ENCODE results near the gene IGF1R. TPM values are rescaled to one million over a fixed set of nuclear protein-coding genes. Genes with fewer than 3 reads are reported as not detected.

Gene IGF1R
- total RNA-seq, 1 donor from 2014 or later = 85.9 TPM

GRCh38 chr15:98646546-98647025, 1.8 kb upstream of the IGF1R start:
- intact Hi-C loops (cut with DNase I) = loop anchor here (5.0 kb wide), 1 partner anchor 124 kb away; no protein-coding TSS in a partner anchor
- ATAC-seq (no peak), DNase-seq (ENCODE audit: low spot score) (no peak)

DNA sequence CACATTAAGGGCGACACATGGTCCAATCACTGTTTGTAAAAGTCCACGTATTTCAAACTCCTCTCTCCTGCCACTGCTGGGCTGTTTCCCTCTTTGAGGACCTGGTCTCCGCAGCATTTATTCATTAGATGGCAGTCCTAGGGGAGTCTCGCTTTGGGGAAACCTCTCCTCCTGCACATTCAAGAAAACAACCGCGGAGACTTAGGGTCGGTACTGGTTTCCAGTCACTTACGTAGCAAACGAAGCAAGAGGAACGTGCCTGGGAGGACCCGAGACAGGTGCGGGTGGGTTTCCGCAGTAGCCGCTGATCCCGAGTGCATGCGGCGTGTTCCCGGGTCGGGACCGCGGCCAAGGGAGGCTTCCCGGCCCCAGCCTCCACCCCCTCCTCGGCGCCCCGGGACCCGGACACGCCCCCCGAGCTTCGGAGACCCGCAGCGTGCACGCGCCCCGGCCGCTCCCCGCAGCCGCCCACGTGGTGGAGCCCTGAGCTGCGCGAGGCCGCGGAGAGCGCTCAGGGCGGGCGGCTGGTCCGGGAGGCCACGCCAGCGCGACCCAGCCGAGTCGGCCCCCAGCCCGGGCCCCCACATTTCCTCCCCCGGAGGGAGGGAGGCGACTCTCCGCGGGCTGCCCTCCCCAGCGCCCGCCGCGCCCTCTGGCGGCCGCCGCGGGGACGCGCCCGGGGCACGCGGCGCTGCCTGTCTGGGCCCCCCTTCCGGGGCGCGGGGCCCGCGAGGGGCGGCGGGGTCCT, 1.1 kb upstream of the IGF1R start:
- ATAC-seq (peak; percentile 51), DNase-seq (ENCODE audit: low spot score) (peak; percentile 89)
- intact Hi-C loops (cut with DNase I) = loop anchor here (5.0 kb wide), 1 partner anchor 125 kb away; no protein-coding TSS in a partner anchor

DNA sequence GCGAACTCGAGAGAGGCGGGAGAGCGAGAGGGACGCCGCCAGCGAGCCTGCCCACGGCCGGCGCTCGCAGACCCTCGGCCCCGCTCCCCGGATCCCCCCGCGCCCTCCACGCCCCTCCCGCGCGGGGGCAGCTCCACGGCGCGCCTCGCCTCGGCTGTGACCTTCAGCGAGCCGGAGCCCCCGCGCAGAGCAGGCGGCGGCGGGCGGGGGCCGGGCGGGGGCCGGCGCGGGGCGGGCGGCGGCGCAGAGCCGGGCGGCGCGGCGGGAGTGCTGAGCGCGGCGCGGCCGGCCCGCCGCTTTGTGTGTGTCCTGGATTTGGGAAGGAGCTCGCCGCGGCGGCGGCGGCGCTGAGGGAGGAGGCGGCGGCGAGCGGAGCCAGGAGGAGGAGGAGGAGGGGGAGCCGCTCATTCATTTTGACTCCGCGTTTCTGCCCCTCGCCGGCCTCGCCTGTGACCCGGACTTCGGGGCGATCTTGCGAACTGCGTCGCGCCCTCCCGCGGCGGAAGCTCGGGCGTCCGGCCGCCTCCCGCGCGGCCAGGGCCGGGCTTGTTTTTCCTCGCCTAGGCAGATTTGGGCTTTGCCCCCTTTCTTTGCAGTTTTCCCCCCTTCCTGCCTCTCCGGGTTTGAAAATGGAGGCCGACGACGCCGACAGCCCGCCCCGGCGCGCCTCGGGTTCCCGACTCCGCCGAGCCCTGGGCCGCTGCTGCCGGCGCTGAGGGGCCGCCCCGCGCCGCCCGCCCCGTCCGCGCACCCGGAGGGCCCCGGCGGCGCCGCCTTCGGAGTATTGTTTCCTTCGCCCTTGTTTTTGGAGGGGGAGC, 524 bp downstream of the IGF1R start:
- DNase-seq (ENCODE audit: low spot score) = peak; percentile 78
- peak; percentile 13 for ATAC-seq
- intact Hi-C loops (cut with DNase I) = loop anchor here (5.0 kb wide), 1 partner anchor 127 kb away; no protein-coding TSS in a partner anchor

- intact Hi-C loops (cut with DNase I) = loop anchor here (5.0 kb wide), 1 partner anchor 127 kb away; no protein-coding TSS in a partner anchor
- ATAC-seq = no peak
- DNase-seq (ENCODE audit: low spot score) = peak; percentile 79
These were observed 1.4 kb downstream of the IGF1R start for GRCh38 chr15:98649472-98650416.

DNA sequence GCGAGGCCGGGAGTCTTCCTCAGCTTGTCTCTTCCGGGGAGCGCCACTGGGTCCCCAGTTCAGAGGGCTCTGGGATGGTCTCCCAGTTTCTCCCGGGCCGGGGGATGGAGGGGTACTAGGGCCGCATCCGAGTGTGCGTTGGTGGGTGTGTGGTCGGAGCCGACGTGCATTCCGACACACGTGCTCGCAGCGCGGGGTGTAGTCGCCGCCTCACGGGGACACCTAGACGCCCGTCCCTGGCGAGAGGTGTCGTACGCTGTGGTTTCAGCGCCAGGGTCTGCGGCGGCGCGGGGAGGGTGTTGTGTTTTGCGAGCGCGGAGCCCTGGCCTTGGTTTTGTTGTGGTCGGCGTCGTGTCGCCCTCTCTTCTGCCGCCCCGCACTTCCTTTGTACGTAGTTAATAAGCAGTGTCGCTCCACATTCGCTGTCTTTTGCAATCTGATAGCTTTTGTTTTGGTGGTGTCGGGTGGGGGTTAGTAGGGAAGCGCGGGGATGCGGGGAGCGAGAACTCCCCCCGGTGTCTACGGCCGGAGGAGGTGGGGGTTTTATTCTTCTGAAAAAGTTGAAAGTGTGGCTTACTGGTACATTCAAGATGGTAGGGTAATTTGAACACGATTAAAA, 2.2 kb downstream of the IGF1R start:
- peak; percentile 72 for DNase-seq (ENCODE audit: low spot score)
- intact Hi-C loops (cut with DNase I) = no loop called here
- peak; percentile 16 for ATAC-seq

GRCh38 chr15:98651036-98651481, 2.7 kb downstream of the IGF1R start:
- no peak for DNase-seq (ENCODE audit: low spot score)
- ATAC-seq = peak; percentile 2
- intact Hi-C loops (cut with DNase I) = no loop called here

DNA sequence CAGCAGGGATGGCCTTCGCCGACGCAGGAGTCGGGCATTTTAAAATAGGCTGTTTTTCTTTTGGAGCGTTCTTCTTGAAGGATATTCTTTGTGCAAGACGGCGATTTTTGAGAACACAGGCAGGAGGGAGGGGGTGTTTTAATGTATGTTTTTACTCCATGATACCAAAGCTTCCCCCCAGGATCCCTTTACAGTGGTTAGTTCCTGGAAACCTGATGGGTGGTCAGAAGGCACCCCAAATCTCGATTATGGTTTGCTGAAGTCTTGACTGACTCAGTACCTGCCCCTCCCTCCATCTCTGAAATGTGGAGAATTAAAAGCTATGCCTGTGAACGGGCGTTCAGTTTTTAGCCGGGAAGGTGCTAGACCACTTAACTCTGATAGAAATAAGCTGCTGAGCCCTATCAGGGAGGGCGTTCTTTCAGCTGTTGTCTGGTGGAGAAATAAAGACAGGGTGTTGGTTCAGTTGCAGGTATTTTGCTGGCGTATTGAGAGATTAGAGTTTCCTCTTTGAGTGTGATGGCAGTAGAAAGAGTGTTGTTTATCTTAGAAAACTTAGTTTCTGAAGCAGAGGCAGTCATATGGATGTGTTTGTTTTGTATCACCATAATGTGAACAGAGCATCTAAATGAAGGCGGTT, 3.4 kb downstream of the IGF1R start:
- intact Hi-C loops (cut with DNase I) = no loop called here
- DNase-seq (ENCODE audit: low spot score) = no peak
- ATAC-seq = no peak

DNA sequence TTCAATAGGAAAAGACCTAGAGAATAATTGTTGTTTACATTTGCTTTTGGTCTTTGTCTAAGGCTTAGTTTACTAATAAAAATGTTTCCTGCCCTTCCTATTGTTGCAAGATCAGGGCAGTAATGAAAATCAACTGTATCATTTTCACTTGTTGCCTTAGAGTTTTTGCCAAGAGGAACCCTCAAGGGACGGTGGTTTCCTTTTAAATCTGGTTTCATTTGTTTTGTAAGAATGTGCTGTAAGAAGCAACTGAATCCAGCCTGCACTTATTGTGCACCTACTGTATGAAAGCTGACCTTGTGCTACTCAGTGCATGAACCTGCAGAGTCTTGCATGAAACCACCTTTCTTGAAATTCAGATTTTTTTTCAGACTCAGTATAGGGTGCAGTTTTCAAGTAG, 5.3 kb downstream of the IGF1R start:
- DNase-seq (ENCODE audit: low spot score) (no peak), ATAC-seq (no peak)
- intact Hi-C loops (cut with DNase I) = no loop called here

DNA sequence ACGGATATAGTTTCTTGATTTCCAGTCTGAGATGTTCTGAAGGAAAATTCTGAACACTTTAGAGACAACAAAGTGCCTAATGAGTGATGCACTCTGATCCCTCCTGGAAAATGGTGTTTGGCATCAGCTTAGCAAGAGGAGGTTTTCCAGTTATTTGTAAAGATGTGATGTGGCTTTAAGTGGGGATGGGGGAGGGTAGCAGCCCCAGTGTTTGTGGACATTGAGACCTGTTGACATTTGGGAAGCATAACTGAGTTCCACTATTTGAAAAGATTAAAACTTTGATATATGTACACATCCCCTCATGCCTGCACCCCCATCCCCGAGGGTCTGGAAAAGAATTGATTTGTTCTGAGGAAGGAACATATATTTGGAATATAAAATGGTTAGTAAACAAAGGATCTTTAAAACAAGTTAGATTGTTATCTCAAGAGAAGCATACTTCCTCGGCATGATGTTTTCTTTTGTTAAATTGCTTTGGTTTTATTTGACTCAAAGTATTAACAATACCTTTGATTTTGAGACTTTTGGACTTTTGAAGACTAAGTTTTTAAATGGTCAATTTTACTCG, 6.5 kb downstream of the IGF1R start:
- ATAC-seq (no peak), DNase-seq (ENCODE audit: low spot score) (no peak)
- intact Hi-C loops (cut with DNase I) = no loop called here

DNA sequence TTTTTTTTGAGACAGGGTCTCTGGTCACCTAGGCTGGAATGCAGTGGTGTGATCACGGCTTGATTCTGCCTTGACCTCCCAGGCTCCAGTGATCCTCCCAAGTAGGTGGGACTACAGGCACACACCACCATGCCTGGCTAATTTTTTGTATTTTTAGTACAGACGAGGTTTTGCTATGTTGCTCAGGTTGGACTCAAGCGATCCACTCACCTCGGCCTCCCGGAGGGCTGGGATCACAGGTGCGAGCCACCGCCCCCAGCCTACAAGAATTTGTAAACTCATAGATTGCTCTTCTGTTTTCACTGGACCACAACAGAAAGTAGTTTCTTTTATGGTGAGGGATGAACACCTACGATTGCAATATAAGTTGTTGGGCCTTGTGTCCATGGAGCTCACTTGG, 7.4 kb downstream of the IGF1R start:
- ATAC-seq = no peak
- intact Hi-C loops (cut with DNase I) = no loop called here

DNA sequence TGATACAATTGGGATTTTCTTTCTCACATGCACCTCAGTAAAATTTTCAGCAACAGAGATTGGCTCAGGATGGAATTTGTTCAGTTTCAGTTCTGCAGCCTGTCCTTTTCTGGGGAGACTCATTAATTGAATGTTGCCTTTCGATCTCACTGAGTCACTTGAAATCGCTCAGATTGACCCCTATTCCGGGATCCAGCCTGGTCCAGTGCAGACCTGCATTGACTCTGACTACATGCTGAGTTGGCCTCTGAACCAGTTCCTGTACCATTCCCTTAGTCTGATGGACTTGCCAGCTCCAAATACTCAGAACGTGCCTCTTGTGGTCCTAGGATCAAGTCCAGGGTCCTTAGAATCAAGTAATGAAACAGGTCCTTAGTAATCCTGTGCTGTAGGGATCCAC, 9.4 kb downstream of the IGF1R start:
- ATAC-seq = no peak
- no peak for DNase-seq (ENCODE audit: low spot score)
- intact Hi-C loops (cut with DNase I) = no loop called here

More for the DNA sequence above, 7.4 kb downstream of the IGF1R start:
- DNase-seq (ENCODE audit: low spot score) = no peak

GRCh38 chr15:98658831-98659699, 10.7 kb downstream of the IGF1R start:
- DNase-seq (ENCODE audit: low spot score) (no peak), ATAC-seq (peak; percentile 87)
- intact Hi-C loops (cut with DNase I) = no loop called here

GRCh38 chr15:98660055-98660454, 11.7 kb downstream of the IGF1R start:
- intact Hi-C loops (cut with DNase I) = loop anchor here (10.0 kb wide), 1 partner anchor 55 kb away; no protein-coding TSS in a partner anchor
- DNase-seq (ENCODE audit: low spot score) (no peak), ATAC-seq (no peak)

GRCh38 chr15:98663045-98663444, 14.7 kb downstream of the IGF1R start:
- DNase-seq (ENCODE audit: low spot score) (no peak), ATAC-seq (no peak)
- intact Hi-C loops (cut with DNase I) = loop anchor here (10.0 kb wide), 1 partner anchor 52 kb away; no protein-coding TSS in a partner anchor

DNA sequence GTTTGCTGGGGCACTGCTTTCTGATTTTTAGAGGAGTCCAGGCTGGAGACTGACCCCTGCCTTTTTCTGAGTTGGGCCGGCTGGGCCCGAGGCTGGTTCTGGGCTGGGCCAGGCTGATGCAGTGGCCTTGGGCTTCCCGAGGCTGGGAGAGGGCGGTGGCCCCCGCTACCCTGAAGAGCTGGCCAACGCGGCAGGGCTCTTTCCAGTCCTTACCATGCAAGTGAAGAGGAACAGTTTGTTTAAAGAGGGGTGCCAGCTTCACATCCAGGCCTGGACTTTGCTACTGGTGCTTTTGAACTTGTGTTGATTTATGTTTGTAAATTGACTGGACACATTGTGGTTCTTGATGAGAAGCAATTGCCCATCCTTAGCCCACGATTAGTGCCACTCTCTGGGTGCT, 15.3 kb downstream of the IGF1R start:
- no peak for ATAC-seq
- DNase-seq (ENCODE audit: low spot score) = no peak
- intact Hi-C loops (cut with DNase I) = loop anchor here (10.0 kb wide), 1 partner anchor 51 kb away; no protein-coding TSS in a partner anchor

DNA sequence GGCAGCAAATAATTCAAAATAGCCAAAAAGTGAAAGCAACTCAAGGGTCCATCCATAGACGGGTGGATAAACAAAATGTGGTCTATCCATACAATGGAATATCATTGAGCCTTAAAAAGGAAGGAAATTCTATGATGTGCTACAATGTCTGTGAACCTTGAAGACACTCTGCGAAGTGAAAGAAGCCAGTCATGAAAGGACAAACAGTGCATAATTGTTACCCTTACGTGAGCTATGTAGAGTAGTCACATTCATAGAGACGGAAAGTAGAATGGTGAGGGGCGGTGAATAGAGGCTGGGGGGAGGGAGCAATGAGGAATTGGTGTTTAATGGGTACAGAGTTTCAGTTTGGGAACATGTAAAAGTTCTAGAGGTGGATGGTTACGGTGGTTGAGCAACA, 18.1 kb downstream of the IGF1R start:
- no peak for ATAC-seq
- intact Hi-C loops (cut with DNase I) = loop anchor here (10.0 kb wide), 1 partner anchor 48 kb away; no protein-coding TSS in a partner anchor

More for the DNA sequence above, 18.1 kb downstream of the IGF1R start:
- no peak for DNase-seq (ENCODE audit: low spot score)

All from sciatic nerve (tissue), 2 donors.